SU-DHL-6 (cell line): ENCODE data around the gene LRRC46.

ENCODE experiments used
- EZH2phosphoT487 ChIP-seq: fragments of 200-600 bp; sonication (generic), shearing (Covaris generic); conservative IDR thresholded peaks from 2 replicates; pipeline ENCODE4 v1.6.1; 2018; ENCODE audit warnings: mild to moderate bottlenecking, antibody characterized with exemption, low read length, moderate library complexity, mixed read lengths
- TF ChIP-seq, protein P1 (sequence below): fragments of 200-600 bp; sonication (generic); IDR thresholded peaks from one replicate; pipeline ENCODE4 v1.5.1; 2017; ENCODE audit warnings: antibody characterized with exemption, mild to moderate bottlenecking, low read length, moderate library complexity; ENCODE audit not compliant: insufficient read depth, poor library complexity, severe bottlenecking

DNA sequence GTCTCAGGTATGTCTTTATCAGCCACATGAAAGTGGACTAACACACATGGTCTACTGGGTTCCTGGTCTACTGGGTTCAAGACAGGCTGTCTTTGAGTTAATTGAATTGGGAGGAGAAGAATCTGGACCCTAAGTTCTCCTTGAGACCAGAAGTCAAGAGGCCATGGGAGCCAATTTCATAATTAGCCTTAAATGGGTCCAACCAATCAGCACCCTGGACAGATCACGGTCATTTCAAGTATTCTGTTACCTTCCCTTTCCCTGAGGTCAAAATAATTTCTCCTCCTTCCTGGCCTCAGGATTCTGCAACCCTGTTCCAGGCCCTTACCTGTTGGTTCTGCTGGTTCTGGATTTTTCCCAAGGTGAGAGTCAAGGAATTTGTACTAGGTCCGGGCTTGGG is 33.7 kb upstream of the LRRC46 start:
- TF ChIP-seq, protein P1, sequence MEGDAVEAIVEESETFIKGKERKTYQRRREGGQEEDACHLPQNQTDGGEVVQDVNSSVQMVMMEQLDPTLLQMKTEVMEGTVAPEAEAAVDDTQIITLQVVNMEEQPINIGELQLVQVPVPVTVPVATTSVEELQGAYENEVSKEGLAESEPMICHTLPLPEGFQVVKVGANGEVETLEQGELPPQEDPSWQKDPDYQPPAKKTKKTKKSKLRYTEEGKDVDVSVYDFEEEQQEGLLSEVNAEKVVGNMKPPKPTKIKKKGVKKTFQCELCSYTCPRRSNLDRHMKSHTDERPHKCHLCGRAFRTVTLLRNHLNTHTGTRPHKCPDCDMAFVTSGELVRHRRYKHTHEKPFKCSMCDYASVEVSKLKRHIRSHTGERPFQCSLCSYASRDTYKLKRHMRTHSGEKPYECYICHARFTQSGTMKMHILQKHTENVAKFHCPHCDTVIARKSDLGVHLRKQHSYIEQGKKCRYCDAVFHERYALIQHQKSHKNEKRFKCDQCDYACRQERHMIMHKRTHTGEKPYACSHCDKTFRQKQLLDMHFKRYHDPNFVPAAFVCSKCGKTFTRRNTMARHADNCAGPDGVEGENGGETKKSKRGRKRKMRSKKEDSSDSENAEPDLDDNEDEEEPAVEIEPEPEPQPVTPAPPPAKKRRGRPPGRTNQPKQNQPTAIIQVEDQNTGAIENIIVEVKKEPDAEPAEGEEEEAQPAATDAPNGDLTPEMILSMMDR: no peak
- no peak for TF ChIP-seq EZH2phosphoT487
